ENCODE data around the gene RNF152. TPM values are rescaled to one million over a fixed set of nuclear protein-coding genes. Genes with fewer than 3 reads are reported as not detected.

Gene RNF152
- total RNA-seq, 1 experiment from 2014 or later, result 0.18 TPM

DNA sequence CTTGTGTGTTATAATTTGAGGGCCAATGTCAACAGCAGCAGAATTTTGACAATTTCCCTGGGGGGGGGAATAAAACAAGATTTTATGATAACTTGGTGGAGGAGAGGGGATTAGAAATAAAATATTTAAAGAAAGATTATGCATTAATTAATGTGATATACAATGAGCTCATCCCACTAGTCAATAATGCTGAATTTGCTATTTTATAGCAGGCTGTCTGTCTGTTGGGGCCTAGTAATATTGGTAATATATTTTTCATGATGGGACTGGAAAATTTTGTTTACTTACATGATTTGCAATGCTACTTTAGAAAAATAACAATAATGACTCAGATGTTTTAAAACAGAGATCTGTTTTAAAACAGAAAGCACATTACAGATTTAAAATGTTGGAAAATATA lies 118.0 kb downstream of the RNF152 start:
- Histone ChIP-seq H3K4me3 (ENCODE audit: low read depth in 2 of 2, low read length in 2 of 2) (no peak overlapping the region), H3K36me3 (ENCODE audit: control insufficient read depth, insufficient read depth, low read length) (no peaks in the 10 kb centered on the region), H3K27me3 (ENCODE audit: control insufficient read depth, insufficient read depth, low read length) (no peaks in the 10 kb centered on the region), H3K4me1 (ENCODE audit: control insufficient read depth, insufficient read depth, low read length) (no peaks in the 10 kb centered on the region), H3K27ac (ENCODE audit: low read length) (no peak overlapping the region), H3K9me3 (ENCODE audit: control insufficient read depth, insufficient read depth, low read depth, low read length) (no peaks in the 10 kb centered on the region)
- no peak for TF ChIP-seq TCF7L2 (IDR thresholded peaks at IDR 0.05; ENCODE audit: low read depth, low read length)
- TF ChIP-seq SIN3A (IDR thresholded peaks at IDR 0.05; ENCODE audit: borderline replicate concordance, insufficient read depth, low read depth, low read length), result no peak
- TF ChIP-seq, protein P1, sequence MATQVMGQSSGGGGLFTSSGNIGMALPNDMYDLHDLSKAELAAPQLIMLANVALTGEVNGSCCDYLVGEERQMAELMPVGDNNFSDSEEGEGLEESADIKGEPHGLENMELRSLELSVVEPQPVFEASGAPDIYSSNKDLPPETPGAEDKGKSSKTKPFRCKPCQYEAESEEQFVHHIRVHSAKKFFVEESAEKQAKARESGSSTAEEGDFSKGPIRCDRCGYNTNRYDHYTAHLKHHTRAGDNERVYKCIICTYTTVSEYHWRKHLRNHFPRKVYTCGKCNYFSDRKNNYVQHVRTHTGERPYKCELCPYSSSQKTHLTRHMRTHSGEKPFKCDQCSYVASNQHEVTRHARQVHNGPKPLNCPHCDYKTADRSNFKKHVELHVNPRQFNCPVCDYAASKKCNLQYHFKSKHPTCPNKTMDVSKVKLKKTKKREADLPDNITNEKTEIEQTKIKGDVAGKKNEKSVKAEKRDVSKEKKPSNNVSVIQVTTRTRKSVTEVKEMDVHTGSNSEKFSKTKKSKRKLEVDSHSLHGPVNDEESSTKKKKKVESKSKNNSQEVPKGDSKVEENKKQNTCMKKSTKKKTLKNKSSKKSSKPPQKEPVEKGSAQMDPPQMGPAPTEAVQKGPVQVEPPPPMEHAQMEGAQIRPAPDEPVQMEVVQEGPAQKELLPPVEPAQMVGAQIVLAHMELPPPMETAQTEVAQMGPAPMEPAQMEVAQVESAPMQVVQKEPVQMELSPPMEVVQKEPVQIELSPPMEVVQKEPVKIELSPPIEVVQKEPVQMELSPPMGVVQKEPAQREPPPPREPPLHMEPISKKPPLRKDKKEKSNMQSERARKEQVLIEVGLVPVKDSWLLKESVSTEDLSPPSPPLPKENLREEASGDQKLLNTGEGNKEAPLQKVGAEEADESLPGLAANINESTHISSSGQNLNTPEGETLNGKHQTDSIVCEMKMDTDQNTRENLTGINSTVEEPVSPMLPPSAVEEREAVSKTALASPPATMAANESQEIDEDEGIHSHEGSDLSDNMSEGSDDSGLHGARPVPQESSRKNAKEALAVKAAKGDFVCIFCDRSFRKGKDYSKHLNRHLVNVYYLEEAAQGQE (IDR thresholded peaks at IDR 0.05; ENCODE audit: insufficient read depth in 1 of 2, low read depth in 2 of 2, low read length in 1 of 2), result no peak
- TF ChIP-seq POLR2AphosphoS5 (IDR thresholded peaks at IDR 0.05; ENCODE audit: low read depth, low read length), result no peak
- ChIA-PET CTCF (no interaction called here), POLR2A (no interaction called here)
- in situ Hi-C loops (cut with HindIII; ENCODE audit: low pct_unique_long_range_greater_than_20kb, low sequenced_read_pairs) (no loop called here), intact Hi-C loops (cut with micrococcal nuclease; ENCODE audit: unreplicated experiment) (no loop called here)
- ATAC-seq (no peak), DNase-seq (ENCODE audit: low read depth, low spot score) (no peak)
- no TSS peak for BruUV-seq (replicated peaks)

- no peak for ATAC-seq
- H3K36me3 ChIP-seq (ENCODE audit: control insufficient read depth, insufficient read depth, low read length), result no peaks in the 10 kb centered on the region
- no peaks in the 10 kb centered on the region for H3K4me1 ChIP-seq (ENCODE audit: control insufficient read depth, insufficient read depth, low read length)
- no peaks in the 10 kb centered on the region for H3K9me3 ChIP-seq (ENCODE audit: control insufficient read depth, insufficient read depth, low read depth, low read length)
- no peak for TF ChIP-seq SIN3A (IDR thresholded peaks at IDR 0.05; ENCODE audit: borderline replicate concordance, insufficient read depth, low read depth, low read length)
- TF ChIP-seq CTCF (IDR thresholded peaks at IDR 0.05), result no peak
- no peak for TF ChIP-seq POLR2AphosphoS5 (IDR thresholded peaks at IDR 0.05; ENCODE audit: low read depth, low read length)
- no peak for TF ChIP-seq TCF7L2 (IDR thresholded peaks at IDR 0.05; ENCODE audit: low read depth, low read length)
- TF ChIP-seq, protein P1 (IDR thresholded peaks at IDR 0.05; ENCODE audit: insufficient read depth in 1 of 2, low read depth in 2 of 2, low read length in 1 of 2), result no peak
- no peak for DNase-seq (ENCODE audit: low read depth, low spot score)
- ChIA-PET CTCF (no interaction called here), POLR2A (no interaction called here)
- no peak overlapping the region for H3K4me3 ChIP-seq (ENCODE audit: low read depth in 2 of 2, low read length in 2 of 2)
- BruUV-seq (replicated peaks), result no TSS peak
- in situ Hi-C loops (cut with HindIII; ENCODE audit: low pct_unique_long_range_greater_than_20kb, low sequenced_read_pairs) (no loop called here), intact Hi-C loops (cut with micrococcal nuclease; ENCODE audit: unreplicated experiment) (no loop called here)
- H3K27ac ChIP-seq (ENCODE audit: low read length), result no peak overlapping the region
- H3K27me3 ChIP-seq (ENCODE audit: control insufficient read depth, insufficient read depth, low read length), result no peaks in the 10 kb centered on the region
Measured at GRCh38 chr18:61772293-61772848, 120.4 kb downstream of the RNF152 start.

All from Panc1 (cell line).